BE2C (cell line): ENCODE results near the gene RBM38.
A peak's percentile ranks its signal among the peaks of the same experiment; 100 is the strongest.

Experiments used
- DNase-seq: peaks from one replicate; pipeline ENCODE4 v3.0.0-alpha.2; 2020
- H3K27me3 ChIP-seq: fragments of 250-450 bp; sonication (Bioruptor Pico); 2 replicates; pipeline ENCODE4 v1.5.1; 2020; ENCODE audit warnings: mild to moderate bottlenecking
- H3K36me3 ChIP-seq: fragments of 250-450 bp; sonication (Bioruptor Pico); 2 replicates; pipeline ENCODE4 v1.5.1; 2020; ENCODE audit warnings: mild to moderate bottlenecking
- H3K4me1 ChIP-seq: fragments of 250-450 bp; sonication (Bioruptor Pico); 2 replicates; pipeline ENCODE4 v1.5.1; 2020
- H3K4me3 ChIP-seq: 2 replicates; pipeline ENCODE4 v1.5.1; 2011; ENCODE audit warnings: low read depth, low read length
- H3K9me3 ChIP-seq: fragments of 250-450 bp; sonication (Bioruptor Pico); 2 replicates; pipeline ENCODE4 v1.5.1; 2020
- CTCF ChIP-seq: IDR thresholded peaks from 2 replicates; pipeline ENCODE4 v1.5.1; 2012; ENCODE audit warnings: mild to moderate bottlenecking, low read depth, low read length

Gene RBM38

GRCh38 chr20:57387463-57387862, 3.7 kb upstream of the RBM38 start:
- TF ChIP-seq CTCF: no peak
- H3K9me3 ChIP-seq: peaks cover 3% of the 10 kb centered on the region; the same call in 1 of the 2 replicates
- no peaks in the 10 kb centered on the region for H3K27me3 ChIP-seq

DNA sequence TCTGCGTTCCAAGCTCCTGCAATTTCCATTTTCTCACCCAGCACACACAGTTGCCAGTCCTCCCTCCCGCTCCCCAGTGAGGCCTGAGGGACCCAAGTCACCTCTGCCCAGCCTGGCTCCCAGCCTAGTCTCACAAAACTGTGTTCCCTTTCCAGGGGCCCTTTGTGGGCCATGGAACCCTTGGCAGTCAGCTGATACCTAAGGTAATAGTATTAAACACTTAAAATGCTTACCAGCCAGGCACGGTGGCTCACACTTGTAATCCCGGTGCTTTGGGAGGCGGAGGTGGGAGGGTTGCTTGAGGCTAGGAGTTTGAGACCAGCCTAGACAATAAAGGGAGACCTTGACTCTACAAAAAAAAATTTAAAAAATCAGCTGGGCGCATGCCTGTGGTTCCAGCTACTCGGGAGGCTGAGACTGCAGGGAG, 3.2 kb upstream of the RBM38 start:
- peaks cover 3% of the 10 kb centered on the region; the same call in 1 of the 2 replicates for H3K9me3 ChIP-seq
- H3K36me3 ChIP-seq: peaks cover 9% of the 10 kb centered on the region; the same call in 1 of the 2 replicates
- no peaks in the 10 kb centered on the region for H3K27me3 ChIP-seq
- no peak overlapping the region for H3K4me3 ChIP-seq
- peaks cover 4% of the 10 kb centered on the region for H3K4me1 ChIP-seq
- no peak for TF ChIP-seq CTCF
- DNase-seq: no peak

More at GRCh38 chr20:57387463-57387862, 3.7 kb upstream of the RBM38 start:
- H3K4me3 ChIP-seq: no peak overlapping the region
- H3K4me1 ChIP-seq: peaks cover 4% of the 10 kb centered on the region
- no peak for DNase-seq
- H3K36me3 ChIP-seq: peaks cover 8% of the 10 kb centered on the region; the same call in 1 of the 2 replicates

- H3K4me3 ChIP-seq: no peak overlapping the region
- DNase-seq: peak; percentile 17
- H3K9me3 ChIP-seq: peaks cover 3% of the 10 kb centered on the region; the same call in 1 of the 2 replicates
- no peak for TF ChIP-seq CTCF
- peaks cover 4% of the 10 kb centered on the region for H3K4me1 ChIP-seq
- peaks cover 16% of the 10 kb centered on the region for H3K36me3 ChIP-seq
- no peaks in the 10 kb centered on the region for H3K27me3 ChIP-seq
These were observed 2.1 kb upstream of the RBM38 start for GRCh38 chr20:57388953-57389694.

DNA sequence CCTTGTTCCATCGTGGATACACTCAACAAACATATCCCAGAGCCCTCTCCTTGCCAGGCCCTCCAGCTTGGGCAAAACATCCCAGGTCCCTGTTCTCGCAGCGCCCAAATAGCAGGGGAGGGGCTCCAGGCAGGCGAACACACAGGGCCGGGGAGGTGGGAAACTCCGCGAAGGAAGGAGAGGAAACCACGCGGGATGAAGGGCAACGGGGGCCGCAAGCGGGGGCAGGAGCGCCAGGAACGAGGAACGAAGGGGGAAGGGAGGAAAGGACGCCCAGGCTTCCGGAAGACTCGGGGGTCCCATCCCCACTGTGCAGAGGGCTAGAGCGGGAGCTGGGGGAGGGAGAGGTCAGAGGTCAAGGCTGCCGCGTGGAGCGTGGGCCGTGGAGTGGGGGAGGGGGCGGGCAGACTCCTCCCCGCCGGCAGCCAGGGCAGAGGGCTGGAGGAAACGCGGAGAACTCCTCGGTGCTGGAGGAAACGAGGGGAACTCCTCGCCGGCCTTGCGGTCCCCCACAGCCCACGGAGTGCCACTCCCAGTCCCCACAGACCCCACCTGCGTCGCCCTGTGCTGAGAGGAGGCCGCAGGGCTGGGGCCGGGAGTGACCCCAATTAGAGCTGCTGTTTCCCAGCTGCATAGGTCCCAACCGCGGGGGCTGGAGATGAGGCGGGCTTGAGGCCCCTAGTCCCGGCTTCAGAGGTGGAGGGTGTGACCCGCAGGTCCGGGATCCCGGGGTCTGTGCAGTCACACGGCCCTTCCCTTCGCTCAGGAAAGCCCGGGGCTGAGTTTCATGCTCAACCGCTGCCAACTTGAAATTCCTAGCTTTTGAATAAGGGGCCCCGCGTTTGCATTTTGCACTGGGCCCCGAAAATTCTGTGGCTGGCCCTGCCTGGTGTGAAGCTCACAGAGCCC, 1.2 kb upstream of the RBM38 start:
- peak; percentile 13 for DNase-seq
- Histone ChIP-seq H3K9me3 (peaks cover 3% of the 10 kb centered on the region; the same call in 1 of the 2 replicates), H3K36me3 (peaks cover 13% of the 10 kb centered on the region), H3K27me3 (no peaks in the 10 kb centered on the region), H3K4me1 (peaks cover 4% of the 10 kb centered on the region), H3K4me3 (no peak overlapping the region)
- TF ChIP-seq CTCF: no peak

DNA sequence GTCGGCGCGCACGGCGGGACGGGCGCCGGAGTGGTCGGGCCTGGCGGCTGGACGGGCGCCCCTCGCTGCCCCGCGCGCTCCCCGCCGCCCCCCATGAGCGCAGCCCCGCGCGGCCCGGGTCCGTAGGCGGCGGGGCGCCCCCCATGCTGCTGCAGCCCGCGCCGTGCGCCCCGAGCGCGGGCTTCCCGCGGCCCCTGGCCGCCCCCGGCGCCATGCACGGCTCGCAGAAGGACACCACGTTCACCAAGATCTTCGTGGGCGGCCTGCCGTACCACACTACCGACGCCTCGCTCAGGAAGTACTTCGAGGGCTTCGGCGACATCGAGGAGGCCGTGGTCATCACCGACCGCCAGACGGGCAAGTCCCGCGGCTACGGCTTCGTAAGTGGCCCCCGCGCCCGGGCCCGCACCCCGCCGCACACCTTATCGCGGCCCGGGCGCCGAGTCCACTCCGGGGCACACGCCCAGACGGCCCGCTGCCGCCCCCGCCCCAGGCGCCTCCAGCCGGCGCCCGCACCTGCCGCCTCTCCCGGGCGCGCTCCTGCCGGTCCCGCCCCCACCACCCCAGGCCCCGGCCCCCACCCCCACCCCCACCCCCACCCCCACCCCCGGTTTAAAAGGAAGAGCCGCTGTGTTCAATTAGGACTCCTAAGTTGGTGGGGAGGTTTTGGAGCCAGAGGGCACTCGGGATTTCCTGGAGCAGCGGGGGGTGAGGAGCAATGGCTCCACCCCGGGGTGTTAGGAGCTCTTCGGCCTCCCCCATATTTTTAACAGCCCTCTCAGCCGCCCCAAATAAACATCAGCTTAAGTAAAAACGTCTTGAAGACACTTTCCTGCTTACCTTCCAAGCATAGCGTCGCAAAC, 474 bp downstream of the RBM38 start:
- DNase-seq: no peak

More for the DNA sequence above, 474 bp downstream of the RBM38 start:
- H3K36me3 ChIP-seq: peaks cover 22% of the 10 kb centered on the region
- peak overlapping the region; percentile 70 for H3K4me3 ChIP-seq
- TF ChIP-seq CTCF: no peak
- peaks cover 4% of the 10 kb centered on the region for H3K4me1 ChIP-seq
- no peaks in the 10 kb centered on the region for H3K27me3 ChIP-seq
- H3K9me3 ChIP-seq: peaks cover 3% of the 10 kb centered on the region; the same call in 1 of the 2 replicates
